GM03348 (cell line): ENCODE measurements around the gene KCNQ1.

ENCODE experiments used
- DNase-seq: peaks from one replicate; pipeline ENCODE4 v3.0.0; 2012; ENCODE audit warnings: low spot score

The KCNQ1 gene

GRCh38 chr11:2511421-2512369, 66.9 kb downstream of the KCNQ1 start:
- DNase-seq = peak; percentile 15

- DNase-seq = no peak
Observed at GRCh38 chr11:2512431-2513407, 67.9 kb downstream of the KCNQ1 start.

- no peak for DNase-seq
Observed at GRCh38 chr11:2513441-2513840, 68.6 kb downstream of the KCNQ1 start.

GRCh38 chr11:2515401-2516275, 70.8 kb downstream of the KCNQ1 start:
- DNase-seq = no peak

GRCh38 chr11:2516276-2517015, 71.6 kb downstream of the KCNQ1 start:
- no peak for DNase-seq

- DNase-seq = no peak
Observed at GRCh38 chr11:2517016-2517385, 72.2 kb downstream of the KCNQ1 start.

- DNase-seq = no peak
Observed at GRCh38 chr11:2517386-2518064, 72.7 kb downstream of the KCNQ1 start.

GRCh38 chr11:2518111-2518982, 73.5 kb downstream of the KCNQ1 start:
- DNase-seq = no peak

- no peak for DNase-seq
Observed at GRCh38 chr11:2518983-2519340, 74.2 kb downstream of the KCNQ1 start.

GRCh38 chr11:2519517-2519861, 74.7 kb downstream of the KCNQ1 start:
- no peak for DNase-seq

- no peak for DNase-seq
Observed at GRCh38 chr11:2519862-2520735, 75.3 kb downstream of the KCNQ1 start.

- no peak for DNase-seq
Observed at GRCh38 chr11:2520736-2521035, 75.9 kb downstream of the KCNQ1 start.

GRCh38 chr11:2521081-2521732, 76.4 kb downstream of the KCNQ1 start:
- no peak for DNase-seq

- no peak for DNase-seq
Observed at GRCh38 chr11:2521733-2522630, 77.2 kb downstream of the KCNQ1 start.

- no peak for DNase-seq
Observed at GRCh38 chr11:2522631-2523255, 77.9 kb downstream of the KCNQ1 start.

- DNase-seq = no peak
Observed at GRCh38 chr11:2523821-2524391, 79.1 kb downstream of the KCNQ1 start.
